NCI-H1694 treated with DMSO at 0.1 percent for 48 hours (cell line): Measurements from ENCODE around the gene STX8.
"Not testable (repeated sequence)": the region's sequence is repeated elsewhere in the genome, so short reads cannot be mapped to it uniquely, and the experiment has no call there.

Experiments used
- DNase-seq: peaks from one replicate; lab custom pipeline; 2025; lab: John Stamatoyannopoulos, UW

STX8 gene

GRCh38 chr17:9386401-9386800, 189.2 kb downstream of the STX8 start:
- no peak for DNase-seq

GRCh38 chr17:9383826-9384225, 191.8 kb downstream of the STX8 start:
- no peak for DNase-seq

GRCh38 chr17:9382626-9383025, 193.0 kb downstream of the STX8 start:
- no peak for DNase-seq

GRCh38 chr17:9381068-9381467, 194.6 kb downstream of the STX8 start:
- DNase-seq, result no peak

- DNase-seq, result no peak
Observed at GRCh38 chr17:9380361-9380760, 195.3 kb downstream of the STX8 start.

GRCh38 chr17:9376177-9376576, 199.4 kb downstream of the STX8 start:
- DNase-seq, result not testable (repeated sequence)

GRCh38 chr17:9371019-9371418, 204.6 kb downstream of the STX8 start:
- no peak for DNase-seq

- no peak for DNase-seq
Observed at GRCh38 chr17:9370467-9370866, 205.2 kb downstream of the STX8 start.

- DNase-seq, result no peak
Observed at GRCh38 chr17:9368631-9369030, 207.0 kb downstream of the STX8 start.

- no peak for DNase-seq
Observed at GRCh38 chr17:9367156-9367555, 208.5 kb downstream of the STX8 start.

- DNase-seq, result no peak
Observed at GRCh38 chr17:9364837-9365430, 210.7 kb downstream of the STX8 start.

- no peak for DNase-seq
Observed at GRCh38 chr17:9363440-9364350, 211.9 kb downstream of the STX8 start.

- DNase-seq, result no peak
Observed at GRCh38 chr17:9361188-9361955, 214.2 kb downstream of the STX8 start.

- no peak for DNase-seq
Observed at GRCh38 chr17:9360677-9361081, 214.9 kb downstream of the STX8 start.

- DNase-seq, result no peak
Observed at GRCh38 chr17:9356488-9356911, 219.1 kb downstream of the STX8 start.

- no peak for DNase-seq
Observed at GRCh38 chr17:9355846-9356245, 219.8 kb downstream of the STX8 start.

GRCh38 chr17:9355231-9355630, 220.4 kb downstream of the STX8 start:
- not testable (repeated sequence) for DNase-seq

GRCh38 chr17:9350080-9350479, 225.5 kb downstream of the STX8 start:
- no peak for DNase-seq

GRCh38 chr17:9346296-9346926, 229.2 kb downstream of the STX8 start:
- DNase-seq, result no peak

- no peak for DNase-seq
Observed at GRCh38 chr17:9343516-9343915, 232.1 kb downstream of the STX8 start.

GRCh38 chr17:9342225-9342624, 233.4 kb downstream of the STX8 start:
- DNase-seq, result no peak

- no peak for DNase-seq
Observed at GRCh38 chr17:9339958-9340357, 235.7 kb downstream of the STX8 start.
